DND-41 (cell line): ENCODE data around the gene OR7D4.

Experiments
- ATAC-seq: fragments of 200-7000 bp; cut with Tn5 transposase; 3 replicates; pipeline ENCODE4 v1.9.1; 2021; ENCODE audit warnings: low read depth; ENCODE audit not compliant: insufficient read depth
- DNase-seq: peaks from one replicate; pipeline ENCODE4 v3.0.0-alpha.2; 2020
- H2AFZ ChIP-seq: 2 replicates; pipeline ENCODE4 v1.6.0; 2012; ENCODE audit warnings: low read depth, low read length
- H3K27ac ChIP-seq: 2 replicates; pipeline ENCODE4 v1.5.1; 2012; ENCODE audit warnings: low read length, inconsistent platforms
- H3K27me3 ChIP-seq: fragments of 200-600 bp; sonication (generic); 2 replicates; pipeline ENCODE4 v1.6.0; 2012; ENCODE audit warnings: low read length, mild to moderate bottlenecking, inconsistent platforms; ENCODE audit not compliant: insufficient read depth, poor library complexity
- H3K36me3 ChIP-seq: 2 replicates; pipeline ENCODE4 v1.5.1; 2012; ENCODE audit warnings: low read length, inconsistent platforms; ENCODE audit not compliant: insufficient read depth
- H3K4me1 ChIP-seq: 2 replicates; pipeline ENCODE4 v1.5.1; 2012; ENCODE audit warnings: mild to moderate bottlenecking, low read length; ENCODE audit not compliant: insufficient read depth
- H3K4me2 ChIP-seq: 2 replicates; pipeline ENCODE4 v1.6.0; 2012; ENCODE audit warnings: mild to moderate bottlenecking, moderate library complexity, low read length, inconsistent platforms; ENCODE audit not compliant: insufficient read depth
- H3K4me3 ChIP-seq, 2 experiments: fragments of 200-600 bp in 1 of 2; shearing (Covaris generic) in 1 of 2; 2 replicates each; pipeline ENCODE4 v1.5.1; 2012 to 2016; ENCODE audit warnings: inconsistent platforms in 2 of 2, low read length in 2 of 2, mild to moderate bottlenecking in 2 of 2, low read depth in 1 of 2, moderate library complexity in 1 of 2
- H3K79me2 ChIP-seq: 2 replicates; pipeline ENCODE4 v1.6.0; 2012; ENCODE audit warnings: low read length, inconsistent platforms; ENCODE audit not compliant: insufficient read depth
- H3K9ac ChIP-seq: 2 replicates; pipeline ENCODE4 v1.6.0; 2012; ENCODE audit warnings: low read depth, mild to moderate bottlenecking, inconsistent platforms, low read length, moderate library complexity
- H3K9me3 ChIP-seq: 2 replicates; pipeline ENCODE4 v1.5.1; 2012; ENCODE audit warnings: low read length, moderate library complexity, mild to moderate bottlenecking, inconsistent platforms; ENCODE audit not compliant: insufficient read depth, severe bottlenecking
- H4K20me1 ChIP-seq: 2 replicates; pipeline ENCODE4 v1.6.0; 2012; ENCODE audit warnings: low read length; ENCODE audit not compliant: insufficient read depth
- EZH2 ChIP-seq: IDR thresholded peaks from 3 replicates; pipeline ENCODE4 v1.6.1; 2012; ENCODE audit warnings: borderline replicate concordance, low read depth, mild to moderate bottlenecking, moderate library complexity, low read length, inconsistent platforms; ENCODE audit not compliant: severe bottlenecking
- TF ChIP-seq, protein P1 (sequence below): IDR thresholded peaks from 2 replicates; pipeline ENCODE4 v1.5.1; 2012; ENCODE audit warnings: borderline replicate concordance, low read length, moderate library complexity, mild to moderate bottlenecking; ENCODE audit not compliant: poor library complexity, severe bottlenecking; ENCODE audit errors: extremely low read depth

The OR7D4 gene

DNA sequence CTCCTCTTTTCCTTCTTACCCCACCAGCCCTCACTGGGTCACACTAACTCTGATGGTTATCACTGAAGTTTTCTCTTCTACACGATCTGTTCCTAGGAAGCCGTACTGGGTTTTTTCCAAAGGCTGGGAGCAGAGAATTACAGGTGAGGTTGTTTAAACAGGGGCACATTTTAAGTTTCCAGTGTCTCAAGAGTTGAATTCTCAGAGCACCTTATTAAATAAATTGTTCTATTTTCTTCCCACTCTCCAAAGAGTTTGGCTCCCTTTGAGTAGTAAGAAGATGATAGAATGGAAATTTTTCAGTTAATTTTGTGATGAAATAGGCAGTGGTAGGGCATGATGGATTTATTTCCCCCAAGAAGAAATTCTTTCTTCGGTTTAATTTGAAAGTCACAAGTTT lies at the start of gene OR7D4:
OR7D4 (minus strand) TSS at position 101 of the 400 bp plus-strand sequence. CDS start 4,752 bp downstream, outside the sequence.
- Histone ChIP-seq H3K36me3 (no peaks in the 10 kb centered on the region), H3K4me1 (no peaks in the 10 kb centered on the region), H3K4me2 (no peak within 1 kb of the TSS), H4K20me1 (no peaks in the 10 kb centered on the region), H3K4me3 (no peak within 1 kb of the TSS), H3K27ac (no peak within 1 kb of the TSS), H3K27me3 (peaks cover 2% of the 10 kb centered on the region), H3K9me3 (no peaks in the 10 kb centered on the region), H2AFZ (no peak within 1 kb of the TSS), H3K9ac (no peak within 1 kb of the TSS), H3K79me2 (no peaks in the 10 kb centered on the region)
- DNase-seq (no peak), ATAC-seq (no peak)
- TF ChIP-seq EZH2 = no peak
- TF ChIP-seq, protein P1, sequence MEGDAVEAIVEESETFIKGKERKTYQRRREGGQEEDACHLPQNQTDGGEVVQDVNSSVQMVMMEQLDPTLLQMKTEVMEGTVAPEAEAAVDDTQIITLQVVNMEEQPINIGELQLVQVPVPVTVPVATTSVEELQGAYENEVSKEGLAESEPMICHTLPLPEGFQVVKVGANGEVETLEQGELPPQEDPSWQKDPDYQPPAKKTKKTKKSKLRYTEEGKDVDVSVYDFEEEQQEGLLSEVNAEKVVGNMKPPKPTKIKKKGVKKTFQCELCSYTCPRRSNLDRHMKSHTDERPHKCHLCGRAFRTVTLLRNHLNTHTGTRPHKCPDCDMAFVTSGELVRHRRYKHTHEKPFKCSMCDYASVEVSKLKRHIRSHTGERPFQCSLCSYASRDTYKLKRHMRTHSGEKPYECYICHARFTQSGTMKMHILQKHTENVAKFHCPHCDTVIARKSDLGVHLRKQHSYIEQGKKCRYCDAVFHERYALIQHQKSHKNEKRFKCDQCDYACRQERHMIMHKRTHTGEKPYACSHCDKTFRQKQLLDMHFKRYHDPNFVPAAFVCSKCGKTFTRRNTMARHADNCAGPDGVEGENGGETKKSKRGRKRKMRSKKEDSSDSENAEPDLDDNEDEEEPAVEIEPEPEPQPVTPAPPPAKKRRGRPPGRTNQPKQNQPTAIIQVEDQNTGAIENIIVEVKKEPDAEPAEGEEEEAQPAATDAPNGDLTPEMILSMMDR = no peak

DNA sequence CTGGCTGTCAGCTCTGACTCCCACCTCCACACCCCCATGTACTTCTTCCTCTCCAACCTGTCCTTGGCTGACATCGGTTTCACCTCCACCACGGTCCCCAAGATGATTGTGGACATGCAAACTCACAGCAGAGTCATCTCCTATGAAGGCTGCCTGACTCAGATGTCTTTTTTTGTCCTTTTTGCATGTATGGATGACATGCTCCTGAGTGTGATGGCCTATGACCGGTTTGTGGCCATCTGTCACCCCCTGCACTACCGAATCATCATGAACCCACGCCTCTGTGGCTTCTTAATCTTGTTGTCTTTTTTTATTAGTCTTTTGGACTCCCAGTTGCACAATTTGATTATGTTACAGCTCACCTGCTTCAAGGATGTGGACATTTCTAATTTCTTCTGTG lies 31.8 kb upstream of the OR7D4 start:
- DNase-seq = no peak
- H3K27ac ChIP-seq = no peak overlapping the region
- H3K4me3 ChIP-seq = no peak overlapping the region
- no peaks in the 10 kb centered on the region for H3K4me1 ChIP-seq
- no peaks in the 10 kb centered on the region for H3K9me3 ChIP-seq
- no peak for TF ChIP-seq EZH2
- TF ChIP-seq, protein P1 = no peak
- no peaks in the 10 kb centered on the region for H3K79me2 ChIP-seq
- H3K27me3 ChIP-seq = peaks cover 3% of the 10 kb centered on the region
- H3K36me3 ChIP-seq = no peaks in the 10 kb centered on the region
- ATAC-seq = no peak
- H3K9ac ChIP-seq = no peak overlapping the region
- no peak overlapping the region for H3K4me2 ChIP-seq
- no peaks in the 10 kb centered on the region for H4K20me1 ChIP-seq
- no peak overlapping the region for H2AFZ ChIP-seq

DNA sequence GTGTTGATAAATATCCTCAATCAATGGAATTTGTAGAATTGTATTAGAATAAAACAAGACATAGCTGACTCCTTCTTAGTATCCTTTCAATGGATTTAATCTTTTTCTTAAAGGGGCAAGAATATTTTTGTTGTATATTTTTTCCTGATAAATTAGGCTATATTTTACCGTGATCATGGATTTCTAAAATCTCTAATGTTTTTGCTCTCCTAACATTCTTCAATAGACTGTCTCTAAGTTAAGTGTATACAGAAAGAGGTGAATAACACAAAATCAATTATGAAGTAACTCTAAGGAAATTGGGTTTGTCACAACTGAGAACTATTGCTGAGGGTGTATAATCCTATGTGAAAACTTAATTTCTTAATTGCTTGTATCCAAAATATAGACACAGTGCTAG lies 31.2 kb upstream of the OR7D4 start, which contains the start of gene OR7E24:
OR7E24 (plus strand) TSS at position 301 of the 400 bp plus-strand sequence. CDS start 114 bp downstream, outside the sequence.
- Histone ChIP-seq H3K4me2 (no peak within 1 kb of the TSS), H3K4me3 (no peak within 1 kb of the TSS), H3K9ac (no peak within 1 kb of the TSS), H3K79me2 (no peaks in the 10 kb centered on the region), H3K27ac (no peak within 1 kb of the TSS), H3K36me3 (no peaks in the 10 kb centered on the region), H4K20me1 (no peaks in the 10 kb centered on the region), H3K9me3 (no peaks in the 10 kb centered on the region), H3K4me1 (no peaks in the 10 kb centered on the region), H3K27me3 (peaks cover 3% of the 10 kb centered on the region), H2AFZ (no peak within 1 kb of the TSS)
- TF ChIP-seq, protein P1 = no peak
- TF ChIP-seq EZH2 = no peak
- ATAC-seq (no peak), DNase-seq (no peak)
